ENCODE results near the gene CHST7. TPM values are rescaled to one million over a fixed set of nuclear protein-coding genes. Genes with fewer than 3 reads are reported as not detected.

CHST7 gene
- total and polyA plus RNA-seq, 10 of the 15 experiments (the other 5 are each of a cell fraction or from before 2014, with no cell fraction given), result 0.58 to 11.0 (median 5.4) TPM

- CTCF ChIA-PET, result interaction anchor here (0.9 to 4.2 kb wide), 7 partner anchors 8 to 217 kb away, joined by 3 to 19 read pairs (median 4); no protein-coding TSS in a partner anchor
- Histone ChIP-seq H2AFZ (ENCODE audit: control insufficient read depth, low read depth, low read length) (no peak overlapping the region), H3K9me3 (replicated peaks; ENCODE audit: control insufficient read depth, insufficient read depth, low read length) (no peaks in the 10 kb centered on the region), H3K4me1 (ENCODE audit: control insufficient read depth, insufficient read depth, low read length) (peaks cover 4% of the 10 kb centered on the region), H3K27ac (ENCODE audit: control insufficient read depth, insufficient read depth) (no peak overlapping the region), H3K4me3 (no peak overlapping the region), H3K79me2 (ENCODE audit: control insufficient read depth, insufficient read depth, low read length) (peaks cover 48% of the 10 kb centered on the region), H3K9ac (ENCODE audit: control insufficient read depth, insufficient read depth, low read length) (no peak overlapping the region), H3K36me3 (ENCODE audit: control insufficient read depth in 2 of 2, insufficient read depth in 2 of 2, low read length in 1 of 2) (no peaks in the 10 kb centered on the region; a peak in 1 of 4 replicates), H4K20me1 (ENCODE audit: control insufficient read depth, insufficient read depth) (no peaks in the 10 kb centered on the region; the same call in 1 of the 2 replicates), H3K4me2 (ENCODE audit: control insufficient read depth, insufficient read depth) (no peak overlapping the region), H3K27me3 (replicated peaks in 1 of 2; ENCODE audit: control insufficient read depth in 2 of 2, insufficient read depth in 2 of 2, low read length in 1 of 2) (no peaks in the 10 kb centered on the region)
- WGBS (ENCODE audit: insufficient coverage, insufficient replicate concordance, low lambda C conversion rate, missing lambda C conversion rate), result 100% methylated on average over 1 of the region's 1 CpG
- intact Hi-C loops (cut with micrococcal nuclease; ENCODE audit: unreplicated experiment) (no loop called here), in situ Hi-C loops (cut with MboI) (no loop called here)
- BruUV-seq (replicated peaks), result no TSS peak
- DNase-seq (ENCODE audit: low read depth, low spot score) (no peak), ATAC-seq (no peak), FAIRE-seq (no peak)
- SMC1A ChIA-PET (ENCODE audit: uncharacterized antibody, unreplicated experiment), result interaction anchor here (0.6 to 3.2 kb wide), 11 partner anchors 8 to 215 kb away, joined by 3 to 17 read pairs (median 5); no protein-coding TSS in a partner anchor
- POLR2A ChIA-PET, result interaction anchor here (1.4 to 2.2 kb wide), 2 partner anchors 11 to 17 kb away, joined by 3 to 6 read pairs; no protein-coding TSS in a partner anchor
- TF ChIP-seq CREB1 (IDR thresholded peaks at IDR 0.05; ENCODE audit: low read depth) (no peak), SUZ12 (IDR thresholded peaks at IDR 0.05; ENCODE audit: unreplicated experiment) (no peak), BCLAF1 (IDR thresholded peaks at IDR 0.05) (no peak), PML (IDR thresholded peaks at IDR 0.05; ENCODE audit: low read length) (no peak), MXI1 (IDR thresholded peaks at IDR 0.05; ENCODE audit: low read depth, low read length) (no peak)
- RAD21 ChIA-PET (ENCODE audit: unreplicated experiment), result interaction anchor here (0.7 to 4.4 kb wide), 7 partner anchors 8 to 114 kb away, joined by 3 to 22 read pairs (median 6); no protein-coding TSS in a partner anchor
Observed at GRCh38 chrX:46579250-46579649, 5.7 kb downstream of the CHST7 start.

All from GM12878 (cell line).